ENCODE data around the gene CD9. TPM values are rescaled to one million over a fixed set of nuclear protein-coding genes. Genes with fewer than 3 reads are reported as not detected.

The CD9 gene
- total and polyA plus RNA-seq, 2 donors (not counting 1 experiment from before 2014, with no cell fraction given), result 7.2 to 12.8 TPM

GRCh38 chr12:6213969-6214368, 13.8 kb downstream of the CD9 start:
- ChIA-PET CTCF (interaction anchor here (0.6 to 4.5 kb wide), 2 partner anchors 18 to 226 kb away, joined by 3 to 18 read pairs; no protein-coding TSS in a partner anchor), POLR2A (no interaction called here)
- 94% methylated on average over 4 of the region's 6 CpGs for WGBS (ENCODE audit: insufficient coverage)
- ATAC-seq (ENCODE audit: low read depth) (no peak), DNase-seq (no peak)
- H3K4me3 Mint-ChIP-seq, result no peak overlapping the region
- H4K20me1 ChIP-seq (ENCODE audit: control insufficient read depth, insufficient read depth, low read length, poor library complexity, severe bottlenecking), result no peaks in the 10 kb centered on the region
- H3K27me3 Mint-ChIP-seq, result peaks cover 4% of the 10 kb centered on the region
- H3K27ac Mint-ChIP-seq, result no peak overlapping the region
- H3K4me1 ChIP-seq (ENCODE audit: control insufficient read depth in 2 of 2, insufficient read depth in 2 of 2, low read length in 2 of 2), result peaks cover 11 to 29% of the 10 kb centered on the region in 2 donors
- TF ChIP-seq CTCF (IDR thresholded peaks at IDR 0.05) (no peak), EZH2 (IDR thresholded peaks at IDR 0.05; ENCODE audit: borderline replicate concordance, insufficient read depth, low read depth, low read length, poor library complexity, severe bottlenecking) (no peak)
- no peak overlapping the region for H2AFZ ChIP-seq (ENCODE audit: insufficient read depth, low read depth, low read length, poor library complexity, severe bottlenecking)
- H3K9ac ChIP-seq (ENCODE audit: low read length), result no peak overlapping the region
- peaks cover 0 to 3% (median 0%) of the 10 kb centered on the region in 4 experiments for H3K27me3 ChIP-seq (replicated peaks in 1 of 4; ENCODE audit: control extremely low read depth in 1 of 4, control insufficient read depth in 3 of 4, insufficient read depth in 4 of 4, low read length in 3 of 4)
- no peak overlapping the region for H3K27ac ChIP-seq (ENCODE audit: low read length in 2 of 2)
- peaks cover 11% of the 10 kb centered on the region for H3K79me2 ChIP-seq (ENCODE audit: control insufficient read depth, insufficient read depth, low read length)
- intact Hi-C loops (cut with micrococcal nuclease), result no loop called here
- peaks cover 21% of the 10 kb centered on the region for H3K4me1 Mint-ChIP-seq
- peaks cover 0 to 2% (median 0%) of the 10 kb centered on the region in 3 donors for H3K9me3 ChIP-seq (ENCODE audit: control extremely low read depth in 1 of 3, control insufficient read depth in 2 of 3, insufficient read depth in 1 of 3, low read length in 2 of 3)
- no peak overlapping the region for H3K4me2 ChIP-seq (replicated peaks; ENCODE audit: low read depth, low read length, poor library complexity, severe bottlenecking)
- H3K36me3 ChIP-seq (replicated peaks in 1 of 2; ENCODE audit: control extremely low read depth in 1 of 2, control insufficient read depth in 1 of 2, extremely low read depth in 1 of 2, insufficient read depth in 2 of 2, low read length in 1 of 2), result no peaks in the 10 kb centered on the region
- H3K4me3 ChIP-seq (ENCODE audit: control extremely low read depth in 1 of 5, extremely low read depth in 1 of 5, insufficient read depth in 1 of 5, low read depth in 2 of 5, low read length in 4 of 5), result no peak overlapping the region
- no peaks in the 10 kb centered on the region for H3K9me3 Mint-ChIP-seq (ENCODE audit: insufficient read depth)

GRCh38 chr12:6214633-6215032, 14.4 kb downstream of the CD9 start:
- TF ChIP-seq EZH2 (IDR thresholded peaks at IDR 0.05; ENCODE audit: borderline replicate concordance, insufficient read depth, low read depth, low read length, poor library complexity, severe bottlenecking), result no peak
- TF ChIP-seq CTCF (IDR thresholded peaks at IDR 0.05), result no peak
- ATAC-seq (ENCODE audit: low read depth), result no peak
- H3K9me3 ChIP-seq (ENCODE audit: control extremely low read depth in 1 of 3, control insufficient read depth in 2 of 3, insufficient read depth in 1 of 3, low read length in 2 of 3), result peaks cover 0 to 2% (median 0%) of the 10 kb centered on the region in 3 donors
- H3K27ac Mint-ChIP-seq, result no peak overlapping the region
- no peak overlapping the region for H3K9ac ChIP-seq (ENCODE audit: low read length)
- H4K20me1 ChIP-seq (ENCODE audit: control insufficient read depth, insufficient read depth, low read length, poor library complexity, severe bottlenecking), result no peaks in the 10 kb centered on the region
- DNase-seq, result no peak
- H3K4me3 Mint-ChIP-seq, result no peak overlapping the region
- H3K27ac ChIP-seq (ENCODE audit: low read length in 2 of 2), result no peak overlapping the region
- WGBS (ENCODE audit: insufficient coverage), result 88% methylated on average over 6 of the region's 7 CpGs
- peaks cover 11% of the 10 kb centered on the region for H3K79me2 ChIP-seq (ENCODE audit: control insufficient read depth, insufficient read depth, low read length)
- intact Hi-C loops (cut with micrococcal nuclease), result no loop called here
- peaks cover 17% of the 10 kb centered on the region for H3K4me1 Mint-ChIP-seq
- H3K9me3 Mint-ChIP-seq (ENCODE audit: insufficient read depth), result no peaks in the 10 kb centered on the region
- peaks cover 0 to 3% (median 0%) of the 10 kb centered on the region in 4 experiments for H3K27me3 ChIP-seq (replicated peaks in 1 of 4; ENCODE audit: control extremely low read depth in 1 of 4, control insufficient read depth in 3 of 4, insufficient read depth in 4 of 4, low read length in 3 of 4)
- peaks cover 11 to 29% of the 10 kb centered on the region in 2 donors for H3K4me1 ChIP-seq (ENCODE audit: control insufficient read depth in 2 of 2, insufficient read depth in 2 of 2, low read length in 2 of 2)
- ChIA-PET POLR2A (no interaction called here), CTCF (interaction anchor here (4.5 kb wide), 1 partner anchor 19 kb away, joined by 18 read pairs; no protein-coding TSS in a partner anchor)
- H3K36me3 ChIP-seq (replicated peaks in 1 of 2; ENCODE audit: control extremely low read depth in 1 of 2, control insufficient read depth in 1 of 2, extremely low read depth in 1 of 2, insufficient read depth in 2 of 2, low read length in 1 of 2), result no peaks in the 10 kb centered on the region
- H3K4me3 ChIP-seq (ENCODE audit: control extremely low read depth in 1 of 5, extremely low read depth in 1 of 5, insufficient read depth in 1 of 5, low read depth in 2 of 5, low read length in 4 of 5), result no peak overlapping the region
- H2AFZ ChIP-seq (ENCODE audit: insufficient read depth, low read depth, low read length, poor library complexity, severe bottlenecking), result no peak overlapping the region
- peaks cover under 1% of the 10 kb centered on the region for H3K27me3 Mint-ChIP-seq
- H3K4me2 ChIP-seq (replicated peaks; ENCODE audit: low read depth, low read length, poor library complexity, severe bottlenecking), result no peak overlapping the region

Data from B cell (primary cell).